Ishikawa (cell line): ENCODE data around the gene UBE2R2.

Experiments used
- CEBPB ChIP-seq: IDR thresholded peaks from 2 replicates; pipeline ENCODE4 v1.6.1; 2012
- CREB1 ChIP-seq: IDR thresholded peaks from 2 replicates; pipeline ENCODE4 v1.6.1; 2012; ENCODE audit warnings: low read depth
- EGR1 ChIP-seq: IDR thresholded peaks from 2 replicates; pipeline ENCODE4 v1.6.1; 2012
- MAX ChIP-seq: IDR thresholded peaks from 2 replicates; pipeline ENCODE4 v1.6.1; 2012
- RAD21 ChIP-seq: IDR thresholded peaks from 2 replicates; pipeline ENCODE4 v1.6.1; 2012; ENCODE audit warnings: low read depth
- TAF1 ChIP-seq: IDR thresholded peaks from 2 replicates; pipeline ENCODE4 v1.6.1; 2012; ENCODE audit warnings: low read depth, mild to moderate bottlenecking
- TCF12 ChIP-seq: IDR thresholded peaks from 2 replicates; pipeline ENCODE4 v1.6.1; 2012; ENCODE audit warnings: low read depth
- USF1 ChIP-seq: IDR thresholded peaks from 2 replicates; pipeline ENCODE4 v1.6.1; 2012
- ZBTB7A ChIP-seq: IDR thresholded peaks from 2 replicates; pipeline ENCODE4 v1.6.1; 2012; ENCODE audit warnings: low read depth
- TF ChIP-seq, protein P1 (sequence below): IDR thresholded peaks from 2 replicates; pipeline ENCODE4 v1.6.1; 2012; ENCODE audit warnings: low read depth, mild to moderate bottlenecking

DNA sequence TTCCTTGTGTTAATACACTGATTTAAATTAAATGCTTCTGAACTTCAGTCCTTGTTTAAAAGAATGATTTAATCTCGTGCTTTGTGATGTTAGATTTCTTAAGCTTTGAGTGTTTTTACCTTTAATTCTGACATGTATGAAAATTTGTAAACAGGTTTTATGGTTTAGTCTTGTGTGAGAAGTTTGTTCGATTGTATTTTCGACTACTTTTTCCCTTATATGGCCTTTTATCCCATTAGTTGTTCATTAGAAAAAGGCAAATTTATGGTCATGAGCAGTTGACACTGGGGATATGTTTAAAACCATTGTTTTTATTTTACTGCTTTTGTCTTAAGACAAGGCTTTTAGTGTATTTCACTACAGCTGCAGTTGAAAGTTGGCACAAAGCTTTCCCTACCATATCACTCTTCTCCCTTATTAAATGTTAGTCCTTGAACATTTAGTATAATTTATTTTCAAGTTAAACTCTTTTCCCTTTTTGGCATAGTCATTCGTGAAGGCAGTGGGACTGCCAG lies 3.3 kb downstream of the UBE2R2 start:
- no peak for TF ChIP-seq USF1
- TF ChIP-seq MAX = no peak
- TF ChIP-seq CREB1 = no peak
- no peak for TF ChIP-seq TCF12
- no peak for TF ChIP-seq EGR1
- no peak for TF ChIP-seq TAF1
- TF ChIP-seq, protein P1, sequence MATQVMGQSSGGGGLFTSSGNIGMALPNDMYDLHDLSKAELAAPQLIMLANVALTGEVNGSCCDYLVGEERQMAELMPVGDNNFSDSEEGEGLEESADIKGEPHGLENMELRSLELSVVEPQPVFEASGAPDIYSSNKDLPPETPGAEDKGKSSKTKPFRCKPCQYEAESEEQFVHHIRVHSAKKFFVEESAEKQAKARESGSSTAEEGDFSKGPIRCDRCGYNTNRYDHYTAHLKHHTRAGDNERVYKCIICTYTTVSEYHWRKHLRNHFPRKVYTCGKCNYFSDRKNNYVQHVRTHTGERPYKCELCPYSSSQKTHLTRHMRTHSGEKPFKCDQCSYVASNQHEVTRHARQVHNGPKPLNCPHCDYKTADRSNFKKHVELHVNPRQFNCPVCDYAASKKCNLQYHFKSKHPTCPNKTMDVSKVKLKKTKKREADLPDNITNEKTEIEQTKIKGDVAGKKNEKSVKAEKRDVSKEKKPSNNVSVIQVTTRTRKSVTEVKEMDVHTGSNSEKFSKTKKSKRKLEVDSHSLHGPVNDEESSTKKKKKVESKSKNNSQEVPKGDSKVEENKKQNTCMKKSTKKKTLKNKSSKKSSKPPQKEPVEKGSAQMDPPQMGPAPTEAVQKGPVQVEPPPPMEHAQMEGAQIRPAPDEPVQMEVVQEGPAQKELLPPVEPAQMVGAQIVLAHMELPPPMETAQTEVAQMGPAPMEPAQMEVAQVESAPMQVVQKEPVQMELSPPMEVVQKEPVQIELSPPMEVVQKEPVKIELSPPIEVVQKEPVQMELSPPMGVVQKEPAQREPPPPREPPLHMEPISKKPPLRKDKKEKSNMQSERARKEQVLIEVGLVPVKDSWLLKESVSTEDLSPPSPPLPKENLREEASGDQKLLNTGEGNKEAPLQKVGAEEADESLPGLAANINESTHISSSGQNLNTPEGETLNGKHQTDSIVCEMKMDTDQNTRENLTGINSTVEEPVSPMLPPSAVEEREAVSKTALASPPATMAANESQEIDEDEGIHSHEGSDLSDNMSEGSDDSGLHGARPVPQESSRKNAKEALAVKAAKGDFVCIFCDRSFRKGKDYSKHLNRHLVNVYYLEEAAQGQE = no peak
- no peak for TF ChIP-seq CEBPB
- no peak for TF ChIP-seq RAD21
- no peak for TF ChIP-seq ZBTB7A
